Activated naive CD4-positive, alpha-beta T cell treated with anti-CD3 and anti-CD28 coated beads, Interleukin-2, amount 10 ng/mL, durations not matched to agents 7 days and 5 days (primary cell): ENCODE results near the gene OR51A7.
"Not testable (repeated sequence)": the region's sequence is repeated elsewhere in the genome, so short reads cannot be mapped to it uniquely, and the experiment has no call there.

Source experiments
- CTCF ChIA-PET: fragments of 350-600 bp; sonication (Branson Sonifier 250); formaldehyde crosslinking; loops from one replicate; lab custom pipeline; 2021; ENCODE audit warnings: antibody characterized with exemption; lab: Charles Lee
- DNase-seq: peaks from one replicate; pipeline ENCODE4 v3.0.0-alpha.2; 2020
- H3K27ac Mint-ChIP-seq: one replicate; pipeline ENCODE4 v1.8.0; 2021; ENCODE audit warnings: mild to moderate bottlenecking, moderate library complexity, mixed read lengths
- H3K27me3 Mint-ChIP-seq: one replicate; pipeline ENCODE4 v1.8.0; 2021; ENCODE audit warnings: mild to moderate bottlenecking, mixed read lengths
- H3K36me3 Mint-ChIP-seq: one replicate; pipeline ENCODE4 v1.8.0; 2021; ENCODE audit warnings: mixed read lengths
- H3K4me1 Mint-ChIP-seq: one replicate; pipeline ENCODE4 v1.8.0; 2021; ENCODE audit warnings: mixed read lengths
- H3K4me3 Mint-ChIP-seq: one replicate; pipeline ENCODE4 v1.8.0; 2021; ENCODE audit warnings: mild to moderate bottlenecking, moderate library complexity, mixed read lengths
- H3K9me3 Mint-ChIP-seq: one replicate; pipeline ENCODE4 v1.8.0; 2021; ENCODE audit warnings: mixed read lengths

The OR51A7 gene, protein sequence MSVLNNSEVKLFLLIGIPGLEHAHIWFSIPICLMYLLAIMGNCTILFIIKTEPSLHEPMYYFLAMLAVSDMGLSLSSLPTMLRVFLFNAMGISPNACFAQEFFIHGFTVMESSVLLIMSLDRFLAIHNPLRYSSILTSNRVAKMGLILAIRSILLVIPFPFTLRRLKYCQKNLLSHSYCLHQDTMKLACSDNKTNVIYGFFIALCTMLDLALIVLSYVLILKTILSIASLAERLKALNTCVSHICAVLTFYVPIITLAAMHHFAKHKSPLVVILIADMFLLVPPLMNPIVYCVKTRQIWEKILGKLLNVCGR

GRCh38 chr11:4903484-4903883 is at the start of gene OR51A7:
OR51A7 (plus strand) TSS chr11:4903783; CDS start chr11:4907370, 3,587 bp downstream.
- H3K4me1 Mint-ChIP-seq = no peaks in the 10 kb centered on the region
- DNase-seq = no peak
- H3K4me3 Mint-ChIP-seq = no peak within 1 kb of the TSS
- CTCF ChIA-PET = no interaction called here
- H3K36me3 Mint-ChIP-seq = no peaks in the 10 kb centered on the region
- H3K27me3 Mint-ChIP-seq = no peaks in the 10 kb centered on the region
- H3K9me3 Mint-ChIP-seq = no peaks in the 10 kb centered on the region
- no peak within 1 kb of the TSS for H3K27ac Mint-ChIP-seq

GRCh38 chr11:4854286-4854685 is 49.3 kb upstream of the OR51A7 start:
- H3K4me1 Mint-ChIP-seq, CTCF ChIA-PET, H3K36me3 Mint-ChIP-seq, H3K27me3 Mint-ChIP-seq, H3K4me3 Mint-ChIP-seq, H3K27ac Mint-ChIP-seq, H3K9me3 Mint-ChIP-seq, DNase-seq: not testable (repeated sequence)

GRCh38 chr11:4862447-4863236 is 40.9 kb upstream of the OR51A7 start:
- CTCF ChIA-PET = no interaction called here
- H3K27me3 Mint-ChIP-seq = no peaks in the 10 kb centered on the region
- DNase-seq = no peak
- no peaks in the 10 kb centered on the region for H3K4me1 Mint-ChIP-seq
- H3K4me3 Mint-ChIP-seq = no peak overlapping the region
- no peaks in the 10 kb centered on the region for H3K36me3 Mint-ChIP-seq
- H3K27ac Mint-ChIP-seq = no peak overlapping the region
- H3K9me3 Mint-ChIP-seq = no peaks in the 10 kb centered on the region

DNA sequence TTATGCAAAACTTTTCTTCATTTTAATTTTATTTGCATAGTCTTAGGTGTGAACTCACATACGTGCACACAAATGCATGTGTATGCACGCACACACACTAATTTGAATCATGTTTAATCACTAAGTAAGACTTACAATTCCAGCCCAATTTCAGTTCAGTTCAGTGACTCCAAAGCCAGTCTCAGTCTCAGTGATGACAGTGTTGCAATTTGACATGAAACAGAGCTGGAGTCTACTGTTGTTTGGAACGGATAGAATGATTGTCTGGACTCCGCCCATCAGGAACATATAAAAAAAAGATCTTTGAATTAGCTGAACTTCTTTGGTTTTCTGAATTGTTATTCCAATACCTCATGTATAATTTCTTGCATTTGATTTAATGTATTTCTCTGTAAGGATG is 39.7 kb upstream of the OR51A7 start:
- H3K4me3 Mint-ChIP-seq = no peak overlapping the region
- CTCF ChIA-PET = no interaction called here
- no peaks in the 10 kb centered on the region for H3K4me1 Mint-ChIP-seq
- H3K27me3 Mint-ChIP-seq = no peaks in the 10 kb centered on the region
- no peak overlapping the region for H3K27ac Mint-ChIP-seq
- DNase-seq = no peak
- peaks cover 1% of the 10 kb centered on the region for H3K9me3 Mint-ChIP-seq
- H3K36me3 Mint-ChIP-seq = no peaks in the 10 kb centered on the region

- CTCF ChIA-PET = no interaction called here
- Mint-ChIP-seq H3K4me3 (no peak overlapping the region), H3K36me3 (no peaks in the 10 kb centered on the region), H3K27ac (no peak overlapping the region), H3K27me3 (no peaks in the 10 kb centered on the region), H3K9me3 (peaks cover 1% of the 10 kb centered on the region), H3K4me1 (no peaks in the 10 kb centered on the region)
- no peak for DNase-seq
Observed at GRCh38 chr11:4865855-4866254, 37.7 kb upstream of the OR51A7 start.

- Mint-ChIP-seq H3K27me3 (no peaks in the 10 kb centered on the region), H3K4me3 (no peak overlapping the region), H3K9me3 (no peaks in the 10 kb centered on the region), H3K27ac (no peak overlapping the region), H3K36me3 (no peaks in the 10 kb centered on the region), H3K4me1 (no peaks in the 10 kb centered on the region)
- DNase-seq = no peak
- CTCF ChIA-PET = no interaction called here
Observed at GRCh38 chr11:4881188-4881587, 22.4 kb upstream of the OR51A7 start.

DNA sequence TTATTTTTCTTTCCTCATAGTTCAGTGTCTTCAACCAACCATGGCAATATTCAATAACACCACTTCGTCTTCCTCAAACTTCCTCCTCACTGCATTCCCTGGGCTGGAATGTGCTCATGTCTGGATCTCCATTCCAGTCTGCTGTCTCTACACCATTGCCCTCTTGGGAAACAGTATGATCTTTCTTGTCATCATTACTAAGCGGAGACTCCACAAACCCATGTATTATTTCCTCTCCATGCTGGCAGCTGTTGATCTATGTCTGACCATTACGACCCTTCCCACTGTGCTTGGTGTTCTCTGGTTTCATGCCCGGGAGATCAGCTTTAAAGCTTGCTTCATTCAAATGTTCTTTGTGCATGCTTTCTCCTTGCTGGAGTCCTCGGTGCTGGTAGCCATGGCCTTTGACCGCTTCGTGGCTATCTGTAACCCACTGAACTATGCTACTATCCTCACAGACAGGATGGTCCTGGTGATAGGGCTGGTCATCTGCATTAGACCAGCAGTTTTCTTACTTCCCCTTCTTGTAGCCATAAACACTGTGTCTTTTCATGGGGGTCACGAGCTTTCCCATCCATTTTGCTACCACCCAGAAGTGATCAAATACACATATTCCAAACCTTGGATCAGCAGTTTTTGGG is 21.6 kb upstream of the OR51A7 start, which contains the start of gene OR51T1:
Gene OR51T1 (plus strand): TSS at position 41 of the 641 bp plus-strand sequence. CDS start 0 bp downstream, at position 41.
- Mint-ChIP-seq H3K36me3 (no peaks in the 10 kb centered on the region), H3K27ac (no peak within 1 kb of the TSS)

DNA sequence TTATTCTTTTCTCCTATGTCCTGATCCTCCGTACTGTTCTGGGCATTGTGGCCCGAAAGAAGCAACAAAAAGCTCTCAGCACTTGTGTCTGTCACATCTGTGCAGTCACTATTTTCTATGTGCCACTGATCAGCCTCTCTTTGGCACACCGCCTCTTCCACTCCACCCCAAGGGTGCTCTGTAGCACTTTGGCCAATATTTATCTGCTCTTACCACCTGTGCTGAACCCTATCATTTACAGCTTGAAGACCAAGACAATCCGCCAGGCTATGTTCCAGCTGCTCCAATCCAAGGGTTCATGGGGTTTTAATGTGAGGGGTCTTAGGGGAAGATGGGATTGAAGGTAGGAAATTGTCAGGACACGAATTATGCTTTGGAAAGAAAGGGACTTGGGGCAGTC is 21.0 kb upstream of the OR51A7 start:
- no peak overlapping the region for H3K4me3 Mint-ChIP-seq
- H3K27me3 Mint-ChIP-seq = no peaks in the 10 kb centered on the region
- CTCF ChIA-PET = no interaction called here
- DNase-seq = no peak
- H3K9me3 Mint-ChIP-seq = no peaks in the 10 kb centered on the region
- no peak overlapping the region for H3K27ac Mint-ChIP-seq
- no peaks in the 10 kb centered on the region for H3K4me1 Mint-ChIP-seq
- H3K36me3 Mint-ChIP-seq = no peaks in the 10 kb centered on the region

More for the DNA sequence above, 21.6 kb upstream of the OR51A7 start, which contains the start of gene OR51T1:
- no peaks in the 10 kb centered on the region for H3K9me3 Mint-ChIP-seq
- no peak for DNase-seq
- no peaks in the 10 kb centered on the region for H3K27me3 Mint-ChIP-seq
- no peak within 1 kb of the TSS for H3K4me3 Mint-ChIP-seq
- CTCF ChIA-PET = no interaction called here
- H3K4me1 Mint-ChIP-seq = no peaks in the 10 kb centered on the region

GRCh38 chr11:4884361-4884760 is 19.2 kb upstream of the OR51A7 start:
- CTCF ChIA-PET = no interaction called here
- DNase-seq = no peak
- no peaks in the 10 kb centered on the region for H3K4me1 Mint-ChIP-seq
- H3K4me3 Mint-ChIP-seq = no peak overlapping the region
- H3K36me3 Mint-ChIP-seq = no peaks in the 10 kb centered on the region
- H3K9me3 Mint-ChIP-seq = no peaks in the 10 kb centered on the region
- H3K27me3 Mint-ChIP-seq = no peaks in the 10 kb centered on the region
- H3K27ac Mint-ChIP-seq = no peak overlapping the region

DNA sequence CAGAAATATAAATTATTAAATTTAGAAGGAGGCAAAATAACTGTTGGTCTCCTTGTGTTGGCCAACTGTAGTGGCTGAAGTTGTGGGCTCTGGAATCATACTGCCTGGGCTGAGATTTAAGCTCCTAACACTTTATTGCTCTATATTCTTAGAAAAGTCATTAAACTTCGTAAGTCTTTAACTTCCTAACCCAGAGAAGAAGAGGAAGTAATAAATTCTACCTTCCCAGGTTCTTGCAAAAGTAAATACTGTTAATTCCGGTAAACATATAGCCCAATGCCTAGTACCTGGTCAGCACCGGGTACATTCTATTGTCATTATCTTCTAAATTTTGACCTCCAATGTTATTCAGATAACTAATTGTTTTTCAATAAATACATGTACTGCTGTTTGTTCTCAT is 17.4 kb upstream of the OR51A7 start:
- DNase-seq = no peak
- H3K27ac Mint-ChIP-seq = no peak overlapping the region
- H3K27me3 Mint-ChIP-seq = no peaks in the 10 kb centered on the region
- H3K4me1 Mint-ChIP-seq = no peaks in the 10 kb centered on the region
- no peak overlapping the region for H3K4me3 Mint-ChIP-seq
- H3K9me3 Mint-ChIP-seq = no peaks in the 10 kb centered on the region
- no peaks in the 10 kb centered on the region for H3K36me3 Mint-ChIP-seq
- CTCF ChIA-PET = no interaction called here

DNA sequence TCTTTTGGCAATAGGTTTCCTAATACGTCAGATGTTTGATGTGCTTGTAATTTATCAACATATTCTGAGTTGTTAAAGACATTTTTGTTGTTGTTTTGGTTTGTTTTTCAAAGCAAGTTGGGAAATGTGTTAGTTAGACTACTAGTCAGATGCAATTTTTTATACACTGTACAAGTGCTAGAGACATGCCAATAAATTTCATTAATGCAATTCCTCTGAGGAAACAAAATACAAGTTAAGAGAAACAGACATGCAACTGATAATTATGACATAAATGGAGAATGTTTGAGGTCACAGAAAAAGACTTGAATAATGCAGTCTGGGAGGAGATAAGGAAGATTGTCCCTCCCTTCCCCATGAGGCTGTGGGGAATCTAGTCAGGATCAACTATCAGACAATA is 16.0 kb upstream of the OR51A7 start:
- Mint-ChIP-seq H3K27me3 (no peaks in the 10 kb centered on the region), H3K9me3 (no peaks in the 10 kb centered on the region), H3K4me1 (no peaks in the 10 kb centered on the region), H3K27ac (no peak overlapping the region), H3K4me3 (no peak overlapping the region), H3K36me3 (no peaks in the 10 kb centered on the region)
- CTCF ChIA-PET = no interaction called here
- DNase-seq = no peak

- no peak for DNase-seq
- Mint-ChIP-seq H3K4me3 (no peak overlapping the region), H3K36me3 (no peaks in the 10 kb centered on the region), H3K27ac (no peak overlapping the region), H3K4me1 (no peaks in the 10 kb centered on the region), H3K27me3 (no peaks in the 10 kb centered on the region), H3K9me3 (no peaks in the 10 kb centered on the region)
- CTCF ChIA-PET = no interaction called here
Observed at GRCh38 chr11:4890279-4890678, 13.3 kb upstream of the OR51A7 start.

GRCh38 chr11:4891996-4892640 is 11.5 kb upstream of the OR51A7 start:
- Mint-ChIP-seq H3K27me3 (no peaks in the 10 kb centered on the region), H3K27ac (no peak overlapping the region), H3K36me3 (no peaks in the 10 kb centered on the region), H3K9me3 (no peaks in the 10 kb centered on the region), H3K4me3 (no peak overlapping the region), H3K4me1 (no peaks in the 10 kb centered on the region)
- DNase-seq = no peak
- CTCF ChIA-PET = interaction anchor here (0.6 kb wide), 1 partner anchor 144 kb away, joined by 3 read pairs; no protein-coding TSS in a partner anchor

- H3K9me3 Mint-ChIP-seq = no peaks in the 10 kb centered on the region
- no peaks in the 10 kb centered on the region for H3K27me3 Mint-ChIP-seq
- H3K27ac Mint-ChIP-seq = no peak overlapping the region
- no peak for DNase-seq
- CTCF ChIA-PET = no interaction called here
- H3K4me1 Mint-ChIP-seq = no peaks in the 10 kb centered on the region
- no peak overlapping the region for H3K4me3 Mint-ChIP-seq
- H3K36me3 Mint-ChIP-seq = no peaks in the 10 kb centered on the region
Observed at GRCh38 chr11:4916581-4916980, 13.0 kb downstream of the OR51A7 start.
